ENCODE data around the gene DDX17.

Gene DDX17

GRCh38 chr22:38506118-38506962 lies at the start of gene DDX17:
TSS of gene DDX17 (minus strand) at chr22:38506311.
- DNase-seq (ENCODE audit: low read depth) = peak; percentile 77

DNA sequence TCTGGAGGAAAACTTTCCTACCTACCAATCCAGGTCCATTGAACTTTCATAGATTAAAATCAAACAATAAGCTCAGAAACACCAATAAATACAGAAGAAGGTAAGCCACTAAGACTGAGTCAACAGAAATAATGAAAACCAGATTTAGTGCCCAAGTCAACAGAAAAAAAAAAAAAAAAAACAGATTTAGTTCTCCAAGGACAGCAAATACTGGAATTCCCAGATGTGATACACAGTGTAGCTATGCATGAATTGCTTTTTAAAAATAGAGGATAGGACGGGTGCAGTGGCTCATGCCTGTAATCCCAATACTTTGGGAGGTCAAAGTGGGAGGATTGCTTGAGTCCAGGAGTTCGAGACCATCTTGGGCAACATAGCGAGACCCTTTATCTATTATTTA lies 48.2 kb upstream of the DDX17 start:
- no peak for DNase-seq (ENCODE audit: low read depth)

- DNase-seq (ENCODE audit: low read depth) = no peak
Measured at GRCh38 chr22:38549101-38549894, 43.2 kb upstream of the DDX17 start.

DNA sequence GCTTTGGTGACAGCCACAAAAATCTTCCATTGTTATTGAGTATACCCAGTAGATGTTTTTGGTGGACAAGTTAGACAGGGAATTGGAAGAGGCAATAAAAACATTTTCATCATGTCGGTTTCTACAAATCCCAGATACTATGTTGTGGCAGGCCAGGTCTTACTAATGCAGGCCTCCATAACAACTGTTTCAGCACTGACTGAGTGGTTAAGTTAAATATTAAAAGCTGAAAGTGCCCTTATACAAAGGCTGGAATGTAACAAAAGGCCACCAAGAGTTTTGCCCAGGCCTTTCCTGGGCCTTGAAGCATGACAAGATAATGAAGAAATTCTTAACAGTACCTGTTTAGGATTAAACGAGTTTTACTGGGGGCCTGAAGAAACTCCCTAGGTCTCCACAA lies 34.6 kb upstream of the DDX17 start:
- DNase-seq (ENCODE audit: low read depth) = no peak

GRCh38 chr22:38531251-38531938 lies 25.3 kb upstream of the DDX17 start:
- no peak for DNase-seq (ENCODE audit: low read depth)

DNA sequence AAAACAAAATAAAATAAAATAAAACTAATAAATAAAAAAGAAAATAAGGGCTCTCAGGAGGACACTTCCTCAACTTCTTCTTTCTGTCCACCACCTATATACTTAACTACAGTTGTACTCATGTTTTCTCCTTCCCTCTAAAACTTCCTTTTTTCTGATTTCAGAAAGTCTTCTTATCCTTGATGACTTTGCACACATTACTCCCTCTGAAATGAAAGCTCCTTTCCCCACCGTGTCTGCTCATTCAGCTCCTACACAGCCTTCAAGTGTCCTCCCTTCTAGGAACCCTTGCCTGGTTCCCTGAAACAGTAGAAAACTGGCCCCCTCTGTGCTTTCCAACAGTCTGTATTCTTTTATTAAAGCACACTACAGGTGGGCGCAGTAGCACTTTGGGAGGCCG lies 18.3 kb upstream of the DDX17 start:
- DNase-seq (ENCODE audit: low read depth) = no peak

GRCh38 chr22:38523479-38523878 lies 17.4 kb upstream of the DDX17 start:
- no peak for DNase-seq (ENCODE audit: low read depth)

- DNase-seq (ENCODE audit: low read depth) = no peak
Measured at GRCh38 chr22:38523029-38523428, 16.9 kb upstream of the DDX17 start.

DNA sequence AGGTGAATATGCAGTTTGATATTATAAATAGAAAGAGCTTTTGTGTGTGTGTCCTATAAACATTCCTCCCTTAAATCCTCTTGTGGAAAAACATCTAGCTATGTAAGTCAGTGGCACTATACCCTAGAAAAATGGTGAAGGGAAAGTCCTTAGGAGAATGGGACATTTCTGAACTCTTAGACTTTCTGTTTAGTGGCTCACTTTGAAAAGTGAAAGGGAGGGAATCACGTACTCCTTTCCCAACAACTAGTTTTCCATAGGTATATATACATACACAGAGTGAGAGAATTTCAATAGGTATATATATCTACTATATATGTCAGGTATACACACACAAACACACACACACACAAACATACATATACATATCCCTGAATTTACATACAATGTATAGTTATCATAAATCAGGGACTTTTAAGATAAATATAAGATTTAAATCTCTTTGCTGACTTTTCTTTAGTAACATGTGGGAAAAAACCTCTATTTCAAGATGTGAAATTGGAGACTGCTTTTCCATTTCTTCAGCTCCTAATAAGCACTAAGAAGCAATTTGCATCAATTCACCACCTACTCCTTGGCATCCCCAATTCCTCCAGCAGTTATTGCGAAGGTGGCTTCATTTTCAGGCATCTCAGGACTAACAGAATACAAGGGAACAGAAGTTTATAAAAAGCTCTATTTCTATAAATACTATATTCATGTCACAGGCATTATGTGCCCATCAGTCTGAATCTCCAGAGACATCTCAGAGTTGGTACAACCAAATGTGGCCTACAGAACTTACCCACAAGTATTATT lies 13.5 kb upstream of the DDX17 start:
- DNase-seq (ENCODE audit: low read depth) = no peak

DNA sequence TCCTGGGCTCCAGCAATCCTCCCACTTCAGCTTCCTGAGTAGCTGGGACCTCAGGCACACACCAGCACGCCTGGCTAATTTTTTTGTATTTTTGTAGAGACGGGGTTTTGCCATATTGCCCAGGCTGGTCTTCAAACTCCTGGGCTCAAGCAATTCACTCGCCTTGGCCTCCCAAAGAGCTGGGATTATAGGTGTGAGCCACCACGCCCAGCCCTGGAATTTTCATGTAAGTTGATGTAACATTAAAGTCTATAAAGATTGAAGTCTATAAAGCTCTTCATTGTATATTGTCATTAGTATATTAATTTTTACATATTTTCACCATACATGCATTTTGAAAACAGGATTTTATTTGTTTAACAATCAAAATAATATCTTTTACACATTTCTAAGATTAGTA lies 12.5 kb upstream of the DDX17 start:
- no peak for DNase-seq (ENCODE audit: low read depth)

DNA sequence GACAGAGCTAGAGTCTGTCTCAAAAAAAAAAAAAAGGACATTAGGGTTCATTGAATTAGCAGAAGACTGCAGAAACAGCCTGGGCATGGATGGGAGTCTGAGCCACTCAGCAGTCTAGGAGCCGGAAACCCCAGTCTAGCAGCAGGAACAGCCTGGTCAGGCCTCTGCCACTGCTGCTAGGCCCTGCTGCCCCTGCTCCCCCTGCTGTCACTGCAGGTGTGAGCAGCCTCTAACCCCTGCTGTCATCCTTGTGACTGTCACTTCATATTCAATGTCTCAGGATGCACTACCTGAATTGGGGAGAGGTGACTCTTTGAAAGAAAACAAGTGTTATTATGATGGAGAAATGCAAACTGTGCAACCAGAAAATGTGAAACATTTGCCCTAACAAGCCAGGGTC lies 7.0 kb upstream of the DDX17 start:
- DNase-seq (ENCODE audit: low read depth) = no peak

DNA sequence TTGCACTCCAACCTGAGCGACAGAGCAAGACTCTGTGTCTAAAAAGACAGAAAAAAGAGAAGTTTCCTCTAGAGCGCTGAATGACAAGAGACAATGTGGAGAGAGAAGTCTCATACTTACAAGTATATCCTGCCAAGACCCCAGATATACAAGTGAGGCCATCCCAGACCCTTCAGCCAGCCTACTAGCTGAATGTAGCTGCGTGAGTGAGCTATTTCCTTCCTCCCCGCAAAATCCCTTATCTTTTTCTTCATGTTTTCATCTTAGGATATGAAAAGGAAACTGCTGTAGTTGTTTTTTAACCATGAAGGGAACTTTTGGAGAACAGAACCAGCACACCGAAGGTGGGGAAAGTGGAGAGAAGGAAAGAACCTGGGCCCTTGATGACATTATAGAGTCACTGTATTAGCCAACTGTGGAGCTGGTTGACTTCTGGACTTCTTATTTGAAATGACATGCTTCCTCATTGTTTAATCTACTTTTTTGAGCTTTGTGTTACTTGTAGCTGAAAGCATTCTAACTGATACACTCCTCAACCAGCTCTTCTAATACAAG lies 4.4 kb upstream of the DDX17 start:
- no peak for DNase-seq (ENCODE audit: low read depth)

DNA sequence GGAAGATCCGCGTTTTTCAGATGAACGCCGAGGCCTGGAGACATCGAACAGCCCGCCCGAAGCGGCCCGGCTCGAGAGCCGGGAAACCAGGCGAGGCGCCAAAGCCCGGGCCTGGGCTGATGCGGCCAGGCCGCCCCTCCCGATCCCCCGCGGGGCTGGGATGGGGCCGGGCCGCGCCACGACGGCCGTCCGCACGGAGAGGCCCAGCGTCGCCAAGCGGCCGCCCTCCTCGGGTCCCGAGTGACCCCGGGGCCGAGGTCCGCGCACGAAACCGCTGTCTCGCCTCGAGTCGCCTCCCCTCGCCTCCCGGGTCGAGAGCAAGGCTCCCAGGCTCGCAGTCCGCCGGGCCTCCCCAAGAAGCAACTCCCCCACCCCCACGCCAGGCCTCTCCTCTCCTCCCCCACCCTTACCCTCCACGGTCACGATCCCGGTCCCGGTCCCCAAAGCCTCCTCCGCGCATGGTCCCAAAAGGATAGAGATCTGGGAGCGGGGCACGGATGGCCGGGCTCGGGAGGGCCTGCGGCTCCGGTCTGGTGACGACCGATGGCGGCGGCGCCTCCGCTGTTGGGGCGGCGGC lies 482 bp downstream of the DDX17 start:
- peak; percentile 31 for DNase-seq (ENCODE audit: low read depth)

GRCh38 chr22:38504731-38505540 lies 1.2 kb downstream of the DDX17 start:
- peak; percentile 27 for DNase-seq (ENCODE audit: low read depth)

DNA sequence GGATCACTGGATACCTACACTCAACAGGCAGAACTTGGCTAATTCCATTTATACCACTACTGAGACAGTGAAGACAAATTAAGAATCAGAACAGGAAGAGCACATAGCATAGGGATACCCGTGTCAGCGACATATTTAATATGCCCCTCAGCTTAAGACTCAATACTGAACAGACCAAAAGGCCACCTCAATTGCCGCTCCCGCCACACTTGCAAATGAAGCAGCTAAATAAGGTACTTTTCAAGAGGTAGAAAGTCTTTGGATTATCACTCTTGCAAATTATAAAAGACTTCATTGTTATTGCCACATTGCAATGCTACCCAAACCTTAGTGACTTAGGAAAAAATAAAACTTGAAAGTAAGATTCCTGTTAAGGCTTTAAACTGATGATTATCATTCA lies 3.1 kb downstream of the DDX17 start:
- no peak for DNase-seq (ENCODE audit: low read depth)

DNA sequence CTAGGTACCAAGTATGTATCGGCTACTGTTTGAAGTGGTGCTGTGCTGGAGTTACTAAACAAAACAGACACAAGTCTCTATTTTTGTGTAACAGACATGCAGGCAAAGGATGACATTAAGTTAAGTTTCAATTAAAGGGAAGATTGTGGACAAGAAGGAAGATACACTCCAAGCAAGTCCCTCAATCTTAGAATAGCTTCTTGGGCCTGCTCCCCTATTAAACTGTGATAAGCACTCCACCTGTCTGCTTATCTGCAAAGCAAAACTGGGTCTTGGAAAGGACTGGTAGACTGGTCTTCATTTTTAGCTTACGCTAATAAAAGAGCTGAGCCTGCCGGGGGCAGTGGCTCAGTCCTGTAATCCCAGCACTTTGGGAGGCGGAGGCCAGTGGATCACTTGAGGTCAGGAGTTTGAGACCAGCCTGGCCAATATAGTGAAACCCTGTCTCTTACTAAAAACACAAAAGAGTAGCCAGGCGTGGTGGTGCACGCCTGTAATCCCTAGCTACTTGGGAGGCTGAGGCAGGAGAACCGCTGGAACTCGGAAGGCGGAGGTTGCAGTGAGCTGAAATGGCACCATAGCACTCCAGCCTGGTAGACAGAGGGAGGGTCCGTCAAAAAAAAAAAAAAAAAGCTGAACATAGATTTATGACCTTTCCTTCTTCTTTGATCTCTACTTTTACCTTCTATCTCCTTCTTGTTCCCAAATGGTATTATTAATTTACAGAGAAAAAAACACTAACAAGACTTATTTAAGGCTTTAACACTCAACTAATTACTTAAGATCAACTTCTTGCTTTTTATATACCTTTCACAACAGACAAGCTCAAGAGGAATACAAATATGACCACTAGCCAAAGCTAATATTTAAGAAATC lies 4.1 kb downstream of the DDX17 start:
- no peak for DNase-seq (ENCODE audit: low read depth)

DNA sequence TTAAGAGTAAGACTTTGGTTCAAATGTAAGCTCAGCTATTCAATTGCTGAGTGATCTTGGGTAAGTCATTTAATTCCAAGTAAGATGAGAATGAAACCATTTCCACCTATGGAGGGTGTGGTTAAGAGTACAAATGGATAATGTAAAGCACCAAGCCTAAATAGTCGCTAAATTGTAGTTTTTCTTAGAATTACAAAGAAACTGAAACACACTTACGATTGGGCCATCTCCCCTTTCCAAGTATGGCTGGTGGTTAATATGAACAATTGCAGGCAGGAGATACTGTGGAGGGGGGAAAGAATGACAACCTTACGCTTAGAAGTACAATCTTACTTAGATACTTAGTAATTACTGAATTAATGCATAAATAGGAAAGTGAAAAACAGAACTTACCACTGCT lies 8.2 kb downstream of the DDX17 start:
- DNase-seq (ENCODE audit: low read depth) = no peak

GRCh38 chr22:38494939-38495338 lies 11.2 kb downstream of the DDX17 start:
- DNase-seq (ENCODE audit: low read depth) = no peak

DNA sequence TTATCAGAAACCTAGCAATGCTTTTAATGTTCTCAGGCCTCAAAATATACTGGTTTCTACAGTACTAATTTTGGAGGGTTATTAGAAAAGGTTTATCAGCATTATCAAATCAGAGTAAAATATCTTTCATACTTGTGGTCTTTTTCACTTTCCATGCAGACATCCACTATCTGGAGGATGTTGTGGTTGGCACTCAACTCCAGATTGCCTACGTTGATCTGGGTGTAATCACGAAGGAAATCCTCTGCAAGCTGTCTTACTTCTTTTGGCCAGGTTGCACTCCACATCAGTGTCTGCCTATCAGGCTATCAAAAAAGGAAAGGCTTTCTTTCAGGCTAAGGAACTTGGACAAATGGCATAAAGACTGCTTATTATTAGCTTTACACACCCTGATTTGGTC lies 11.6 kb downstream of the DDX17 start:
- no peak for DNase-seq (ENCODE audit: low read depth)
